ENCODE results near the gene COX5A. TPM values are rescaled to one million over a fixed set of nuclear protein-coding genes. Genes with fewer than 3 reads are reported as not detected.

COX5A gene
- total RNA-seq, 1 experiment from 2014 or later, result 307 TPM

- TF ChIP-seq EZH2phosphoT487 (IDR thresholded peaks at IDR 0.05; ENCODE audit: borderline replicate concordance), result no peak
- no peak for TF ChIP-seq EGR1 (IDR thresholded peaks at IDR 0.05; ENCODE audit: low read depth)
- TF ChIP-seq SIN3A (IDR thresholded peaks at IDR 0.05; ENCODE audit: low read depth), result peak; percentile 91
- no peak for TF ChIP-seq EZH2 (IDR thresholded peaks at IDR 0.05)
- TF ChIP-seq POLR2A (IDR thresholded peaks at IDR 0.05; ENCODE audit: borderline replicate concordance, extremely low read depth, insufficient read depth, insufficient read length), result peak; percentile 93
- TF ChIP-seq POLR2AphosphoS5 (IDR thresholded peaks at IDR 0.05; ENCODE audit: low read depth, low read length), result peak; percentile 96
- TF ChIP-seq SRF (IDR thresholded peaks at IDR 0.05; ENCODE audit: low read depth), result no peak
- TF ChIP-seq ELF1 (IDR thresholded peaks at IDR 0.05; ENCODE audit: borderline replicate concordance, low read depth), result no peak
- TF ChIP-seq, protein P1, sequence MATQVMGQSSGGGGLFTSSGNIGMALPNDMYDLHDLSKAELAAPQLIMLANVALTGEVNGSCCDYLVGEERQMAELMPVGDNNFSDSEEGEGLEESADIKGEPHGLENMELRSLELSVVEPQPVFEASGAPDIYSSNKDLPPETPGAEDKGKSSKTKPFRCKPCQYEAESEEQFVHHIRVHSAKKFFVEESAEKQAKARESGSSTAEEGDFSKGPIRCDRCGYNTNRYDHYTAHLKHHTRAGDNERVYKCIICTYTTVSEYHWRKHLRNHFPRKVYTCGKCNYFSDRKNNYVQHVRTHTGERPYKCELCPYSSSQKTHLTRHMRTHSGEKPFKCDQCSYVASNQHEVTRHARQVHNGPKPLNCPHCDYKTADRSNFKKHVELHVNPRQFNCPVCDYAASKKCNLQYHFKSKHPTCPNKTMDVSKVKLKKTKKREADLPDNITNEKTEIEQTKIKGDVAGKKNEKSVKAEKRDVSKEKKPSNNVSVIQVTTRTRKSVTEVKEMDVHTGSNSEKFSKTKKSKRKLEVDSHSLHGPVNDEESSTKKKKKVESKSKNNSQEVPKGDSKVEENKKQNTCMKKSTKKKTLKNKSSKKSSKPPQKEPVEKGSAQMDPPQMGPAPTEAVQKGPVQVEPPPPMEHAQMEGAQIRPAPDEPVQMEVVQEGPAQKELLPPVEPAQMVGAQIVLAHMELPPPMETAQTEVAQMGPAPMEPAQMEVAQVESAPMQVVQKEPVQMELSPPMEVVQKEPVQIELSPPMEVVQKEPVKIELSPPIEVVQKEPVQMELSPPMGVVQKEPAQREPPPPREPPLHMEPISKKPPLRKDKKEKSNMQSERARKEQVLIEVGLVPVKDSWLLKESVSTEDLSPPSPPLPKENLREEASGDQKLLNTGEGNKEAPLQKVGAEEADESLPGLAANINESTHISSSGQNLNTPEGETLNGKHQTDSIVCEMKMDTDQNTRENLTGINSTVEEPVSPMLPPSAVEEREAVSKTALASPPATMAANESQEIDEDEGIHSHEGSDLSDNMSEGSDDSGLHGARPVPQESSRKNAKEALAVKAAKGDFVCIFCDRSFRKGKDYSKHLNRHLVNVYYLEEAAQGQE (IDR thresholded peaks at IDR 0.05; ENCODE audit: low read depth), result no peak
Measured at GRCh38 chr15:74889883-74890664, 47.8 kb downstream of the COX5A start, which contains the start of gene MPI (continued).

DNA sequence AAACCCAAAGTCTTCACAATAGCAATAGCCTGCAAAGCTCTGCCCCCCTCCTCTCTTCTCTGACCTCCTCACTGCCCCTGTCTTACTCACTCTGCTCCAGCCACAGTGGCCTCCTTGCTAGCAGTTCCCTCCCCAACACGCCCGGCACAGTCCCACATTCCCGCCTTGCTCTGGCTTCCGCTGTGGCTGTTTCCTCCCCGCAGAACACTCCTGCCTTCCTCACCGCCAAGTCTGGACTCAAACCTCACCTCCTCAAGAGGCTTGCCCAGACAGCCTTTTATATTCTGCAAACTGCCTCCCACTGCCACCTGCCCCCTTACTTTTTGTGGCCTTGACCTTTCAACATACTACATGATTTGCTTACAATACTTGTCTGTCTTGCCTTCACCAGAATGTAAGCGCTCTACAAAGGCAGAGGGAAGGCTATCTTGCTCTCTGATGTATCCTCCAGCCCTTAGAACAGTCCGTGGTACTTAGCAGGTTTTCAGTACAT lies 48.4 kb downstream of the COX5A start:
- ChIA-PET RAD21 (ENCODE audit: low non-redundant PET in 1 of 2, low total read pairs in 2 of 2, uncharacterized antibody in 2 of 2, unreplicated experiment in 2 of 2) (no interaction called here), POLR2A (interaction anchor here (1.4 kb wide), 1 partner anchor 17 kb away, joined by 8 read pairs; the partner anchor contains the start of gene FAM219B)

More for the DNA sequence above, 48.4 kb downstream of the COX5A start:
- intact Hi-C loops (cut with micrococcal nuclease), result no loop called here
- no TSS peak for BruUV-seq (replicated peaks)
- Histone ChIP-seq H3K27ac (ENCODE audit: low read depth, low read length) (peak overlapping the region; percentile 73), H3K9me2 (ENCODE audit: insufficient read depth) (no peaks in the 10 kb centered on the region), H3K4me1 (ENCODE audit: control insufficient read depth in 1 of 2, insufficient read depth in 2 of 2, low read length in 2 of 2) (peaks cover 17 to 52% of the 10 kb centered on the region in 2 experiments), H3K36me3 (ENCODE audit: control insufficient read depth in 1 of 2, insufficient read depth in 2 of 2, low read length in 2 of 2) (peaks cover 5 to 23% of the 10 kb centered on the region in 2 experiments; a peak in 2 of 4 replicates), H3K79me2 (ENCODE audit: insufficient read depth, low read length) (peaks cover 16% of the 10 kb centered on the region; the same call in 1 of the 2 replicates), H4K20me1 (ENCODE audit: insufficient read depth) (no peaks in the 10 kb centered on the region), H3K27me3 (ENCODE audit: insufficient read depth, low read length) (no peaks in the 10 kb centered on the region), H3K9ac (ENCODE audit: low read length) (peak overlapping the region; percentile 88), H3K9me3 (ENCODE audit: control insufficient read depth in 1 of 2, insufficient read depth in 1 of 2, low read depth in 1 of 2, low read length in 2 of 2) (no peaks in the 10 kb centered on the region), H3K4me2 (ENCODE audit: low read length) (peak overlapping the region; percentile 86), H2AFZ (ENCODE audit: low read depth, low read length, poor library complexity, severe bottlenecking) (peak overlapping the region; percentile 87), H3K4me3 (replicated peaks in 1 of 2; ENCODE audit: low read depth in 1 of 2, low read length in 2 of 2) (peak overlapping the region; percentile 79 to 98)
- CTCF ChIA-PET, result interaction anchor here (2.0 kb wide), 1 partner anchor 12 kb away, joined by 17 read pairs; no protein-coding TSS in a partner anchor
- no peak for DNase-seq (ENCODE audit: low read depth, low spot score)
- peak; percentile 58 for ATAC-seq
- TF ChIP-seq SP1 (IDR thresholded peaks at IDR 0.05; ENCODE audit: low read depth), result peak; percentile 29; the same call in 1 of the 2 replicates
- no peak for TF ChIP-seq POLR2A (IDR thresholded peaks at IDR 0.05; ENCODE audit: borderline replicate concordance, extremely low read depth, insufficient read depth, insufficient read length)
